Lower leg skin (tissue), 3 donors: ENCODE data around the gene CCDC141.

Experiments used
- CTCF ChIP-seq, 3 donors: fragments of 450-650 bp; IDR thresholded peaks; one replicate each; pipeline ENCODE4 v1.5.1; 2016; ENCODE audit warnings: antibody characterized with exemption in 3 of 3, mild to moderate bottlenecking in 3 of 3, moderate library complexity in 2 of 3
- POLR2A ChIP-seq, 2 donors: fragments of 450-650 bp; IDR thresholded peaks; one replicate each; pipeline ENCODE4 v1.6.1; 2016 to 2017; ENCODE audit warnings: antibody characterized with exemption in 2 of 2, mild to moderate bottlenecking in 1 of 2, moderate library complexity in 1 of 2

- no peak for TF ChIP-seq CTCF (IDR thresholded peaks at IDR 0.05)
- no peak for TF ChIP-seq POLR2A (IDR thresholded peaks at IDR 0.05)
Measured at GRCh38 chr2:178860551-178860950, 189.4 kb downstream of the CCDC141 start.
